Measurements from ENCODE around the gene RAB3IL1.
"Not testable (repeated sequence)": the region's sequence is repeated elsewhere in the genome, so short reads cannot be mapped to it uniquely, and the experiment has no call there.

Gene RAB3IL1

DNA sequence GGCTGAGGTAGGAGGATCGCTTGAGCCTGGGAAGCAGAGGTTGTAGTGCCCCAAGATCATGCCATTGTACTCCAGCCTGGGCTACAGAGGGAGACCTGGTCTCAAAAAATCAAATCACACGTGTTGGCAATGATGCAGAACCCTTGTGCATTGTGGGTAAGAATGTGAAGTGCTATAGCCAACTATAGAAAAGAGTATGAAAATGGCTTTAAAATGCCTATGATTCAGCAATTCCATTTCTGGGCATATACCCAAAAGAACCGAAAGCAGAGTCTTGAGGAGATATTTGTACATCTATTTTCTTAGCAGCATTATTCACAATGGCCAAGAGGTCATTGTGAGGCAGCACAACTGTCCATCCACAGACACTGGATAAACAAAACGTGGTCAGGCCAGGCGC is 23.4 kb downstream of the RAB3IL1 start:
- Histone ChIP-seq H3K4me3 (no peak overlapping the region), H3K27ac (no peak overlapping the region)

DNA sequence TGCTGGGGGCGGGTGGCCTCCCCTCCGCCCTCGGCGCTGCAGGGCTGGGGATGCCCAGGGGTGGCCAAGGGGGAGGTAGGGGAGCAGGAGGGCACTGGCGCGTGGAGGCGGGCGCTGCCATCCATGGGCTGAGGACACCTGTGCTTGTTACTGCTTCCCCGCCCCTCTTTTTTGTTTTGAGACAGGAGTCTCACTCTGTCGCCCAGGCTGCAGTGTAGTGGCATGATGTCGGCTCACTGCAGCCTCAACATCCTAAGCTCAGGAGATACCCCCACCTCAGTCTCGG is 25.3 kb downstream of the RAB3IL1 start:
- H3K27ac ChIP-seq: peak overlapping the region in 13 of 21 experiments; percentile 4 to 85 (median 79)

DNA sequence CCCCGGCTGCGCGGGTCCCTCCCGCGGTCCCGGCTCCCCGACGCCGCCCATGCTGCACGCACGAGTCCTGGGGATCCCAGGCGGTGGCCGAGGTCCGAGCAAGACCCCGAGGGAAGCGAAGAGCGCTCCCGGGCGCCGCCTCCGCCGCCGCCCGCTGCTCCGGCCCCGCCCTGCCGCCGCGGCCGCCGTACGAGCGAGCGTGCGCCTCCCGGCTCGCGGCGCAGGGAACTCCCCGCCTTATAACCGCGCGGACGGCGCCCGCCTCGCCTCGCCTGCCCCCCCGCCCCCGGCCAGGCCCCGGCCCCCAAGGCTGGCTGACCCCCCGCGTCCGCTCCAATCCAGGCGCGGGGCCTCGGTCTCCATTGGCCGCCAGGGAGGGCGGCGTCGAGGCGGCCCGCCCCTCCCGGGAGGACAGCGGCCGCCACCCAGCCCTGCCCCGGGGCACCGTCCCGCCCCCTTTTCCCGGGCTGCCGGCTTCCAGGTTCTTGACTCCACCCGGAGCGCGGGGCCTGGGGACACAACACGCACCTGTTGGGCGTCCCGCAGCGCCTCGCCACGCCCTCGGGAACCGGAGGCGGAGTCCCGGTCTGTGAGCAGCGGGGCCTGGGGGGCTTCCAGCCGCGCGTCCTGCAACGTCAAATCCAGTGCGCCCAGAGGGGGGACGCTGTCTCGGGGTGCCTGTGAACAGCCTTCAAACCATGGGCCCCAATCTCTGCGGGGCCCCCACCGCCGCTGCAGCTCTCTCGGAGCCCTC is 25.9 kb downstream of the RAB3IL1 start, which contains the start of gene FADS3:
Gene FADS3 (minus strand): TSS at position 215 of the 754 bp plus-strand sequence. CDS start 164 bp downstream, at position 51.
- Histone ChIP-seq H3K4me3 (peak within 1 kb of the TSS; percentile 52 to 81 (median 73)), H3K27ac (peak within 1 kb of the TSS in 19 of 21 experiments; percentile 9 to 85 (median 74))

More for the DNA sequence above, 25.3 kb downstream of the RAB3IL1 start:
- peak overlapping the region; percentile 52 to 81 (median 73) for H3K4me3 ChIP-seq

DNA sequence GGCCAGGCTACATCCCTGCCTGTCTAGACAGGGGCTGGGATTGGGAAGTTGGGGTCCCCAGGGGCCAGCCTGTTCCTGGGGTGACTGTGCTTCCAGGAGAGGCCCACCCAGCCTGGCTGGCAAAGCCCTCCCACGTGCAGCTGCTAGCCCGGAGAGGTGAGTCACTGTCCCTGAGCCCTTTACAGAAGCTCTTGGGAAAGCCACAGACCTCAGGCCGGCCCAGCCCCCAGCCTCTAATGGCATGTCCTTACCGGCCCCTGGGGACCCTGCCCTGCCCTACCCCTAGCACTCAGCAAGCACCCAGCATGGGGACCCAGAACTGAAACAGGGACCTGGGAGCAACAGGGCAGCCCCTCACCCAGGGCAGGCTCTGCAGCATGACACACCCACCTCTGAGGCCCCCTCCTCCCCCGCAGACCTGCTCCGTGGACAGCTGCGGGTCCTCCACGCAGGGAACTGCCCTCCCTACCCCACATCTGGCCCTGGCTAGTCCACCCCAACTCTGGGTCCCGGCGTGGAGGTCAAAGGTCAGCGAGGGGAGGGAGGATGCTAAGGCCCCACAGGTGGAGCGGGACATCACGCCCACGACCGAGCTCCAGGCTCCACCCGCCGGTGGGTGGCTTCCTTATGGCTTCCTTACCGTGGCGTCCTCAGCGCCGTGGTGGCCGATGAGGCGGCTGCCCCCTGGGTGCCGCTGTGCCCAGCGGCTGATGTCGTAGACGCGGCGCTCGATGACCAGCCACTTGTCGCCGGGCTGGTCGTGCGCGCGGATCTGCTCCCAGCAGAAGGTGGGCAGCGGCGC is 26.6 kb downstream of the RAB3IL1 start:
- peak overlapping the region in 19 of 21 experiments; percentile 9 to 85 (median 72) for H3K27ac ChIP-seq

DNA sequence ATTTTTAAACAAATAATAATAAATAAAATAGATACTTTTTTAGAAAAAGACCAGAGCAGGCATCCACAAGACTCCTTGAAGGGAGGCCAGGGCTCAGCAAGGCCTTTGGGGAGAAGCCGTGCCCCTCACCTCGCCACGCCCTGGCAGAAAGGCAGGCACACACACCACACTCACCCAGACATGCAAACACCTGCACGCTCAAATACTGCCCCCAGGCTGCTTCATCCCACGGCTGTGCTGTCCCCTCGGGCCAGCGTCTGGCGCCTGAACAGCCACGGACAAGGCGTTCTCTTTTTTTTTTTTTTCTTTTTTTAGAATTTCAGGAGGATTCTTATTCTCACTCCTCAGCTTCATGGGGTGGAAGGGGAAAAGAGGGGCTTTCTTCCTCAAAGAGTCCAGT is 27.5 kb downstream of the RAB3IL1 start:
- Histone ChIP-seq H3K4me3 (peak overlapping the region in 1 of 7 experiments; percentile 69), H3K27ac (peak overlapping the region in 3 of 21 experiments; percentile 72 to 83 (median 82))

More for the DNA sequence above, 26.6 kb downstream of the RAB3IL1 start:
- H3K4me3 ChIP-seq: peak overlapping the region; percentile 52 to 81 (median 73)

DNA sequence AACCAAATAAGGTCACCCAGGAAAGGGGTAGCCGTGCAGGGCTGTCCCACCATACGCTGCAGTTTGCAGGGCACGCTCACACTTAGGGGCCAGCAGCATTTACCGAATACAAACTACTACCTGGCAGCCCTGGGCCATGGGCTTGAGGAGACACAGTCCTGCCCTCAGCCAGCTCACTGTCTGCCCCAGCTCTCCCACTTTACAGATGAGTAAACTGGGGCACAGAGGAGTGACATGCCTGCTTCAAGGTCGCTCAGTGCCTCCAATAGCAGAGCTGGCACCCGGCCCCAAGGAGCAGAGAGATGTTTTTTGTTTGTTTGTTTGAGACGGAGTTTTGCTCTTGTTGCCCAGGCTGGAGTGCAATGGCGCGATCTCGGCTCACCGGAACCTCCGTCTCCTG is 28.8 kb downstream of the RAB3IL1 start:
- peak overlapping the region in 5 of 21 experiments; percentile 4 to 52 (median 41) for H3K27ac ChIP-seq

DNA sequence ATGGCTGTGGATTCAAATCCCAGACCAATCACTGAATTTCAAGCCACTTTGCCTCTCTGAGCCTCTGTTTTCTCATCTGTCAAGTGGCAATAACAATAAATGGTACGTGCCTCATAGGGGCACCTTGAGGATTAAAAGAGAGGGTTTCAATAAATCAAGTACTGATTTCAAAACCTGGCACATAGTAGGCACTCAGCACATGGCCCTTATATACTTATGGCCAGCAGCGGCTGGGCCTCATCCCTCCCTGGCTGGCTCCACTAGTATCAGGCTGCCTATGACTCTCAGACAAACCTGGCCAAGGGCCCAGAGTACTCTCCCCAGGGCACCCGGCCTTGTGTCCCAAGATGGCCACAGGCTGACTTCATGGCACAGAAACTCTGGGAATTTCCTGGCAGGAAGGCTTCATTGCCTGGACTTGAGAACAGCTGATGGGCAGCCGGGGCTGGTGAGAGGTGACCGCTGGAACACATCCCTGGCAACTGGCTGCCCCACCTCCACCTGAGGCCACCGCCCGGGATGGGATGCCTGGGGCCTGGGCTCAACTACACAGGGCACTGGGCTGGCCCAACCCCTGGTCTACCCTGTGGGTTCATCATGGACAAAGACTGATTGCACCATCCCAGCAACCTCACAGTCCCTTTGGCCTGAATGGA is 29.4 kb downstream of the RAB3IL1 start:
- Histone ChIP-seq H3K27ac (peak overlapping the region in 5 of 21 experiments; percentile 4 to 52 (median 41)), H3K4me3 (no peak overlapping the region)

More for the DNA sequence above, 28.8 kb downstream of the RAB3IL1 start:
- no peak overlapping the region for H3K4me3 ChIP-seq

DNA sequence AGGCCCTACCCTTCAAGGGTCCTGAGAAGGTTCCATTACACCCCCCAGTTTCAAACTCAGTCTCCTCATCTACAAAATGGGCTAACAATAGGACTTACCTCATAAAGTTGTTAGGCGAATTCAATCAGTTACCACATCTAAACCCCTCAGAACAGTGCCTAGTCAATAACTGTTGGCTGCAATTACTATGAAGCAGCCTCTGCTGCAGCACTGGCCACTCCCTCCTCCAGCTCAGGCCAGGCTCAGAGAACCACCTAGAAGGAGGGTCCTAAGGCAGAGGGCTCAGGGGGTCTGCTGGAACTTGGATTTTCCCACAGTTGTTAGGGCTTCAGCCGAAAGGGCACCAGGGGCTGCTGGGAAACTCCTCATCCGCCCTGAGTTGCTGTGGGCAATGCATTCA is 30.7 kb downstream of the RAB3IL1 start:
- Histone ChIP-seq H3K27ac (no peak overlapping the region), H3K4me3 (no peak overlapping the region)

DNA sequence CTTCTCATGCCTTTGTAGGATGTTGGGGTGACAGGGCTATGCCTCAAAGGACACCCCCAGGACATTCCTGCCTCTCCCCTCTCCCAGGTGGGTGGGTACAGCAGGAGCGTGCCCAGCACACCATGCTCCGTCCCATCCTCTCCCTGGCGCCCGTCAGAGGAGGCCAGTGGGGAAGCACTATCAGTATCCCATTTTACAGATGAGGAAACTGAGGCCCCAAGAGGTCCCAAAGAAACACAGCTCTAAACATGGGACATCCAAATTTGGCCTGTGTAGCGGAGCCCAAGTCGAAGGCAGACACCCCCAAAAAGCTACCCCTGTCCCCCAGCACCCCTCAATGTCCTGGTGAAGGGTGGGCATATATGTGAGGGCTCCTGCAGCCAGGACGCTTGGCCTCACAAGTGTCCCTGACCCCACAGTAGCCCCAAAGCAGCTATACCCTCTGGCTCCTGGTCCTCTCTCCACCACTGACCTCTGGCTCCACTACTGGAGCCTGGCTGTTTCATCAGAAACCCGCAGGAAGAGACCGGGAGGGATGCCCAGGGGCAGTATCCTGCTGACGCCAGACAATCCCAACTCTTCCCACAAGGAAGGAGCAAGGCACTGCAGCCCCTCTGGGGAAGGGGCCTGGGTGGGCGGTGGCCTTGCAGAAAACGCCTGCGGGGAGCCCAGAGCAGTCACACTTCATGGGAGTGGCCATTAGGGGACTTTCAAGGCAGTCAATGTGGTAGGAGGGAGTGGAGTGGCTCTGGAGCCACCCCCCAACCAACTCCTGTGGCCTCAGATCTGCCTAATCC is 31.4 kb downstream of the RAB3IL1 start:
- H3K27ac ChIP-seq: no peak overlapping the region
- no peak overlapping the region for H3K4me3 ChIP-seq

DNA sequence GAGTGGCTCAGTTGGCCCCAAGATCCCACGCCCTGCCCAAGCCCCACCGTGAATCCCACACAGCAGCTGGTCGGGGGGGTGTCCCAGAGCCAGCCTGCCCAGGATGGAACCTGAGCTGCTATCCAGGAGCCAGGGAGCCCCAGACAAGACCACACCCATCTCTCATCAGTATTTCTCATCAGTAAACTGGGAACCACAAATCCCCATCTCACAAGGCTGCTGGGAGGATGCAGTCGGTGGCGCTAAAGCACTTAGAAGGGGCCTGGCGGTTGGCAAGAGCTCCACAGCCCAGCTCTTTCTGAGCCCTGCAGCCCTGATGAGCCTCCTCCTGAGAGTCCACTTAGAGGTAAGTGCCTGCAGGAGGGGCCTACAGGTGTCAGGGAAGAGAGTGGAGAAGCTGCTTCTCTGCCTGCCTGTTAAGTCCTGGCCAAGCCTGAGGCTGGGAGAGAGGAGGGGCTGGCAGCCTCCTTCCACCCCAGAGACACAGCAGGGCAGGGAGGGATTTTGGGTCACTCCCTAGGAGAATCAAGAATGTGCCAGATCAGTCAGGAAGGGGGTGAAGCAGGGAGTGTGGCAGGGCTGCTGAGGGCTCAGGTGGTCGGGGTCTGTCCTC is 32.1 kb downstream of the RAB3IL1 start:
- no peak overlapping the region for H3K27ac ChIP-seq
- H3K4me3 ChIP-seq: no peak overlapping the region

DNA sequence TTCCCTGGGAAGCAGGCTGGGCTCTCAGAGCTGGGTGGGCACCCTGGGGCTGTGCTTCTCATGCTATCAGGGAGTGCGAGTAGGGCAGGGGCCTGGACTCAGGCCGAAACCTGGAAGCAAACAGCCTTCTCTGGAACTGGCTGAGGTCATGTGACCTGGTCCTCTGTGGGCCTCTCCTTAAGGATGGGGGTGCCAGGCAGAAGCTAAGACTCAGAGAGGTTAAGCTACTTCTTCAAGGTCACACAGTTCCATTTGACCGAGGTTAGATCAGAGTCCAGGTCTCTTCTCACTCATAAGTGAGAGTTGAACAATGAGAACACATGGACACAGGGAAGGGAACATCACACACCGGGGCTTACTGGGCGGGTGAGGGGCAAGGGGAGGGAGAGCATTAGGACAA is 33.4 kb downstream of the RAB3IL1 start:
- Histone ChIP-seq H3K27ac (no peak overlapping the region), H3K4me3 (no peak overlapping the region)

DNA sequence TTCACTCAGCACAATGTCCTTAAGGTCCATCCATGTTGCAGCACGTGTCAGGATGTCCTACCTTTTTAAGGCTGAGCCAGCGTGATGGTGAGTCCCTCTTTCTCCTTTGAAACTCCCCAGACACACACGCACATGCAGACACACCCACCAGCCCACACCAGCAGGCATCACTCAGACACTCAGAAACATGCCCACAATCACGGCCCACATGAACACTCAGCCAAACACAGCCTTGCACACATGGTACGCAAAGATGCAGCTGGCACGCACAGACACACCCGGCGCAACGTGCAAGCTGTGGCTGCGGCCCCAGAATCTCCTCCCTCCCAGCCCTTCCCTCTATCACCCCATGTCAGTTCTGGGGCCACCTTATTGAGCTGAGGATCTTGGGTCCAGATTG is 34.0 kb downstream of the RAB3IL1 start:
- H3K27ac ChIP-seq: no peak overlapping the region

DNA sequence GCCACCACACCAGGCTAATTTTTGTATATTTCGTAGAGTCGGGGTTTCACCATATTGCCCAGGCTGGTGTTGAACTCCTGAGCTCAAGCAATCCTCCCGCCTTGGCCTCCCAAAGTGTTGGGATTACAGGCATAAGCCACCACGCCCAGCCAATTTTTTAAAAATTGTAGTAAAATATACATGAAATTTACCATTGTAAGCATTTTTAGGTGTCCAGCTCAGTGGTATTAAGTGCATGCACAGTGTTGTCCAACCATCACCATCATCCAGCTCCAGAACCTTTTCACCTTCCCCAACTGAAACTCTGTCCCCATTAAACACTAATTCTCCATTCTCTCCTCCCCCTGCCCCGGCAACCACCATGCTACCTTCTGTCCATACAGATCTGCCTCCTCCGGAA is 34.5 kb downstream of the RAB3IL1 start:
- no peak overlapping the region for H3K27ac ChIP-seq
- no peak overlapping the region for H3K4me3 ChIP-seq

More for the DNA sequence above, 34.0 kb downstream of the RAB3IL1 start:
- no peak overlapping the region for H3K4me3 ChIP-seq

DNA sequence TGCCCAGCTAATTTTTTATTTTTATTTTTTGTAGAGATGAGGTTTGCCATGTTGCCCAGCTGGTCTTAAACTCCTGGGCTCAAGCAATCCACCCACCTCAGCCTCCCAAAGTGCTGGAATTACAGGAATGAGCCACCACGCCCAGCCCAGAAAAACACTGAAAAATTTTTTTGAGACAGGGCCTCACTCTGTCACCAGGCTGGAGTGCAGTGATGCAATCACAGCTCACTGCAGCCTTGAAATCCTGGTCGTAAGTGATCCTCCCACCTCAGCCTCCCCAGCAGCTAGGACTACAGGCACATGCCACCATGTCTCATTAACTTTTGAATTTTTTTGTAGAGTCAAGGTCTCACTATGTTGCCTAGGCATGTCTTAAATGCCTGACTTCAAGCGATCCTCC is 35.1 kb downstream of the RAB3IL1 start:
- not testable (repeated sequence) for H3K27ac ChIP-seq, H3K4me3 ChIP-seq

DNA sequence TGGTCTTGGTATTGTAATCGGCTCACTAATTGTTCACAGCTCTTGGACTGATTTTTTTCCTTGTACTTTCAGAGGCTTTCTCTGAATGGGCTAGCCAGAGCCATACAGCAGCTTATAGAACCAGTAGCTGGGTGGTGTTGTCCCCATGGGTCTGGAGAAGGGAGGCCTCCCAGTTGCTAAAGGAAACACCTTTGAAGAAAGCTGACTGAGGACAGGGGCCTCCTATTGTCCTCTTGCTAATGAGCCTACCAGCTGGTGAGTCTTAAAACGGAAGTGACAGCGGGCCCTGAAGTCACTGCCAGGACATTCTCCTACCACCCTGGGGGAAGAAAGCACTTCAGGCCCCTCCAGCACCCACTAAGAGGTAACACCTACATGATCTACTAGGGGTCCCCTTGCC is 36.0 kb downstream of the RAB3IL1 start:
- Histone ChIP-seq H3K27ac (no peak overlapping the region), H3K4me3 (no peak overlapping the region)

DNA sequence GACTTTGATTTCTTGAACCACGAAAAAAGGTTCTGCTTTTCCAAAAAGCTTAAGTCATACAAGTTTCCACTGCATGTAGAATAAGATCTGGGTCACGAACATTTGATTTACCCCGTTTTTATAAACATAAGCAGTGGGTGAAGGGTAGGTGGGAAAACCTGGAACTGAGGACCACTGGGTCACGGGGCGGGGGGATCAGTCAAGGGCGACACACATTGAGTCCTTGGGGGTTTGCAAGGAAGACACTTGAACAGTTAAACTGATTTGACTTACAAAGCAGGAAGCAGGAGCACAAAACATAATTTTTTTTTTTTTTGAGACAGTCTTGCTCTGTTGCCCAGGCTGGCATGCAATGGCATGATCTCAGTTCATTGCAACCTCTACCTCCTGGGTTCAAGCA is 36.9 kb downstream of the RAB3IL1 start:
- Histone ChIP-seq H3K4me3 (no peak overlapping the region), H3K27ac (peak overlapping the region in 1 of 21 experiments; percentile 3)

DNA sequence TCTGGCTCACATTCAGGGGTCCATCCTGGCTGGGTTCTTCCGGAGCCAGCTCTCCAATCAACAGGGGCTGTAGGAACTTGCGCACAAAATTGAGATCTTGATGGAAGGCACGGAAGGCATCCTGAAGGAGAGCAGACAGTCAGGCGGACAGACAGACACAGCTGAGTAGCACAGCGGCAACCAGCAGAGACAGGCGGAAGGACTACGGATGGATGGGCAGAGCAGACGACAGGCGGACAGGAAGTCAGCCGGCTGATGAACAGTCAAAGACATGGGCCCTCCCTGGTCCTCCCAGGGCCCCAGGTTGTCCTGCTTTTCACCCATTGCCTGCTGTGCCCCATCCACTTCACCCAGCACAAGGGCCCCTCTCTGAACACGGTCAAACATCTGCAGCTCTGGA is 37.3 kb downstream of the RAB3IL1 start:
- H3K27ac ChIP-seq: peak overlapping the region in 1 of 21 experiments; percentile 3

DNA sequence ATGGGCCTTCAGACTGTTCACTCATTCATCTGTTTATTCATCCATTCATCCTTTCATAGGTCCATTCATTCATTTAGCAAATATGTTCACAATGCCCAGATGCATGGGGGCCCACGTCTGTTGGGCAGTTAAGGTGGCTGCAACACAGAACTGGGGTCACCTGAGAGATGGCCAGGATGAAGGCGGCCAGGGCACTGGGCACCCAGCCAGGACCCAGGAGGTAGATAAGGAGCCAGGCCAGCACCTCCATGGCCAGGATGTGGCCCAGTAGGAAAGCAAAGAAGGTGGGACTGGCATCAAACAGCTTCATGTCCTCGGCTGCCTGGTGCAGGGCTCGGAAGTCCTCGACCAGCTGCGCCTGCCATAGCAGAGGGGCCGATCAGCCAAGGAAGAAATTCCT is 38.2 kb downstream of the RAB3IL1 start:
- no peak overlapping the region for H3K27ac ChIP-seq
- H3K4me3 ChIP-seq: no peak overlapping the region

More for the DNA sequence above, 37.3 kb downstream of the RAB3IL1 start:
- H3K4me3 ChIP-seq: no peak overlapping the region

DNA sequence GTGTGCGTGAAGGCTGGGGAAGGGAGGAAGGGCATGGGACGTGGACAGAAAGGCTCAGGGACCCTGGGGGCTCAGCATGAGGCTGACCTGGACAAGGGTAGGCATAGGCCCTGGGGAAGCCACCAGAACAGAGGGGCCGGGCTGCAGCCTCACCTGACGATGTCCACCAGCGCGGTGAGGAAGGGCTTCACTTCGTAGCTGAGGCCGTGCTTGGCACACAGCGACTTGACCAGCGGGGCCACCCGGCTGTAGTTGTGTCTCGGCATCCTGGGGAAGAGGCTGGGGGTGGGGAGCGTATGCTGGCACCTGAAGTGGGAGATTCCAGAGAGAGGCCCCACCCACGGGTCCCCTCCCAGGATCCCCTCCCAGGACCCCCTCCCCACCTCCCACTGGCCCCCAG is 41.7 kb downstream of the RAB3IL1 start:
- Histone ChIP-seq H3K4me3 (no peak overlapping the region), H3K27ac (no peak overlapping the region)
